IPS-18c (cell line): Measurements from ENCODE around the gene CFAP210.
"Not testable (repeated sequence)": the region's sequence is repeated elsewhere in the genome, so short reads cannot be mapped to it uniquely, and the experiment has no call there.

Source experiments
- H3K4me3 ChIP-seq: 2 replicates; pipeline ENCODE4 v1.7.0; 2013; ENCODE audit warnings: low read depth, mild to moderate bottlenecking, low read length, moderate library complexity; ENCODE audit not compliant: insufficient read depth
- H3K9me3 ChIP-seq: one replicate; pipeline ENCODE4 v1.6.1; 2013; ENCODE audit warnings: mild to moderate bottlenecking, low read length, moderate library complexity; ENCODE audit not compliant: control insufficient read depth, insufficient read depth

The CFAP210 gene

GRCh38 chr2:169715379-169716237 is 21.4 kb upstream of the CFAP210 start:
- no peaks in the 10 kb centered on the region for H3K9me3 ChIP-seq
- H3K4me3 ChIP-seq = no peak overlapping the region

DNA sequence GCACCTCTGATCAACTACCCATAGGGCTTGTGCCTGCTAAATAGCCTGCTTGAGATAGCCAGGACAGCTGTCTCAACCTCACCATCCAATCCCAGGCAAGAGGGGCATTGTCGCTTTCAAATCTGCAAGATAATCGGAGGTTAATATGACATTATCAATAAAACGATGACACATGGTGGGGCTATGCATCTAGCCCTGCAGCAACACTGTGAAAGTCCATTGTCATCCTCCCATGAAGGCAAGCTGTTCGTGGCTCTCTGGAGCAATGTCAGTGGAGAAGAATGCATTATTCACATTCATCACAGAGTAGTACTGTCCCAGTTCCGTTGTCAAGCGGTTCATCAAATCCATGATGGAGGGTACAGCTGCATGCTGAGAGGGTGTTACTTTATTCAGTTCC is 20.5 kb upstream of the CFAP210 start:
- Histone ChIP-seq H3K9me3 (no peaks in the 10 kb centered on the region), H3K4me3 (no peak overlapping the region)

GRCh38 chr2:169713331-169713730 is 19.1 kb upstream of the CFAP210 start:
- H3K4me3 ChIP-seq = no peak overlapping the region
- no peaks in the 10 kb centered on the region for H3K9me3 ChIP-seq

GRCh38 chr2:169712791-169713227 is 18.6 kb upstream of the CFAP210 start:
- H3K4me3 ChIP-seq = no peak overlapping the region
- H3K9me3 ChIP-seq = no peaks in the 10 kb centered on the region

- Histone ChIP-seq H3K9me3 (no peaks in the 10 kb centered on the region), H3K4me3 (no peak overlapping the region)
Measured at GRCh38 chr2:169711751-169712509, 17.7 kb upstream of the CFAP210 start.

DNA sequence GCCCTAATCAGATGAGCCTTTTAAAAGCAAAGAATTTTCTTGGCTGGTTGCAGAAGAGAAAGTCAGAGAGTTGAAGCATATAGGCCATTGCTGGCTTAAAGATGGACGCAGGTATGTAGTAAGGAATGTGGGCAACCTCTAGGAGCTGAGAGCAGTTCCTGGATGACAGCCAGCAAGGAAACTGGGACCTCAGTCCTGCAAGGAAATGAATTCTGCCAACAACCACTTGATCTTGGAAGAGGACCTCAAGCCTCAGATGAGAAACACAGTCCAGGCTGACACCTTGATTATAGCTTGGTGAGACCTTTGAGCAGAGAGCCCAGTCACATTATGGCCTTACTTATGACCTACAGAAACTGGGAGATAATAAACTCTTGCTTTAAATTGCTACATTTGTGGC is 15.8 kb upstream of the CFAP210 start:
- Histone ChIP-seq H3K4me3 (no peak overlapping the region), H3K9me3 (no peaks in the 10 kb centered on the region)

GRCh38 chr2:169709331-169709730 is 15.1 kb upstream of the CFAP210 start:
- H3K4me3 ChIP-seq = no peak overlapping the region
- no peaks in the 10 kb centered on the region for H3K9me3 ChIP-seq

GRCh38 chr2:169707626-169708025 is 13.4 kb upstream of the CFAP210 start:
- no peaks in the 10 kb centered on the region for H3K9me3 ChIP-seq

GRCh38 chr2:169705927-169706326 is 11.7 kb upstream of the CFAP210 start:
- no peaks in the 10 kb centered on the region for H3K9me3 ChIP-seq

More at GRCh38 chr2:169707626-169708025, 13.4 kb upstream of the CFAP210 start:
- no peak overlapping the region for H3K4me3 ChIP-seq

DNA sequence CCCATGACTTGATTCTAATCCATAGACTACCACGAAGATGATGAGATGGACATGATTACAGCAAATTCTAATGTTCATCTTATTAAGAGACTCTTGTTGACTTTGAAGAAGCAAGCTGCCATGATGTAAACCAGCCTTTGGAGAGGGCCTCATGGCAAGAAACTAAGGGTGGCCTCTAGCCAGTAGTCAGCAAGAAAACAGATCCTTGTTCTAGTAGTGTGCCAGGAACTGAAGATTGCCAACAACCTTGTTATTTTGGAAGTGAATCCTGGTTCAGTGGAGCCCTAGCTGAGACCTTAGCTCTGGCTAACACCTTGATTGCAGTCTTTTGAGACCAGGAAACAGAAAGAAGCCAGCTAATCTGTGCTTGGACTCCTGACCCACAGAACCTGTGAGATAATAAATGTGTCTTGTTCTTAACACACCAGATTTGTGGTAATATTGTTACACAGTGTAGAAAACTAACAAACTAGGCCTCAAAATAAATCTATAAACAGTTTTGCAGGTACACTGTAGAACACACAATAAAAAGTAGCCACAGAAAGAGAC is 10.0 kb upstream of the CFAP210 start:
- Histone ChIP-seq H3K4me3 (no peak overlapping the region), H3K9me3 (no peaks in the 10 kb centered on the region)

More at GRCh38 chr2:169705927-169706326, 11.7 kb upstream of the CFAP210 start:
- H3K4me3 ChIP-seq = no peak overlapping the region

- H3K9me3 ChIP-seq = no peaks in the 10 kb centered on the region
- H3K4me3 ChIP-seq = no peak overlapping the region
Measured at GRCh38 chr2:169702996-169703395, 8.8 kb upstream of the CFAP210 start.

DNA sequence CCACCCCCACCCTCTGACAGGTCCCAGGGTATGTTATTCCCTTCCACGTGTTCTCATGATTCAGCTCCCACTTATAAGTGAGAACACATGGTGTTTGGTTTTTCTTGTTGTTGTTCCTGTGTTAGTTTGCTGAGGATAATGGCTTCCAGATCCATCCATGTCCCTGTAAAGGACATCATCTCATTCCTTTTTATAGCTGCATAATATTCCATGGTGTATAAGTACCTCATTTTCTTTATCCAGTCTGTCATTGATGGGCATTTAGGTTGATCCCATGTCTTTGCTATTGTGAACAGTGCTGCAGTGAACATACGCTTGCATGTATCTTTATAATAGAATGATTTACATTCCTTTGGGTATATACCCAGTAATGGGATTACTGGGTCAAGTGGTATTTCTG is 5.0 kb upstream of the CFAP210 start:
- H3K4me3 ChIP-seq, H3K9me3 ChIP-seq: not testable (repeated sequence)

DNA sequence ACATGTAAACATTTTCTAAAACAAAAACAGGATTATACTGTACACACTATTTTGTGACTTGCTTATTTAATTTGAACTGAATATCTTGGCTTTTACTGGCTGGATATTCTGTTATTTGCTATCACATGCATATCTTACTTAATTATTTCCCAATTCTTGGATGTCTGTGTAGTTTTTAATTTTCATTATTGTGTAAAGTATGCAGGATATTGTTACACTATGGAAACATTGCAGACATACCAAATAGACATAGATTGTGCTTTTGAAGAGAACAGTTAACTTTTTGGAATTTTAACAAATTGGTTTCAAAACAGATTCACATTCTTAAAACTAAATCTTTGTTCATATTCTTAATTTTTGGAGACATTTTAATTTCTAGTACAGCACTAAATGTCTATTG is 2.2 kb upstream of the CFAP210 start:
- Histone ChIP-seq H3K9me3 (no peaks in the 10 kb centered on the region), H3K4me3 (no peak overlapping the region)

DNA sequence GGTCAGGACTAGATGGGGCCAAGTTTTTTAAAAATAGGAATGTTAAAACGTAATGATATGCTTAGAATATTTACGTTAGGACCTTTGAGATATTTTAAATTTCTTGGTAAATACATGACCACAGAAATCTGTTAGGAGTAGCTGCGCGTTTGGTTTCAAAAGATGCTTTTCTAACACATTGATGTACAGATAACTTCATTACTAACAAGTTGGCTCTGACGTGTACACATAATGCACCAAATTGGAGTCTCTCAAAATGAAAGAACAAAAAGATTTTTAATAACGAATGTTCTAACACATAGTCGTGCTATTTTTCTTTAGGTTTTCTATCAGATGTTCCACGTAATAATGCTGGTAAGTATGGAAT is 672 bp upstream of the CFAP210 start:
- H3K9me3 ChIP-seq = no peaks in the 10 kb centered on the region
- H3K4me3 ChIP-seq = peak overlapping the region; percentile 97

DNA sequence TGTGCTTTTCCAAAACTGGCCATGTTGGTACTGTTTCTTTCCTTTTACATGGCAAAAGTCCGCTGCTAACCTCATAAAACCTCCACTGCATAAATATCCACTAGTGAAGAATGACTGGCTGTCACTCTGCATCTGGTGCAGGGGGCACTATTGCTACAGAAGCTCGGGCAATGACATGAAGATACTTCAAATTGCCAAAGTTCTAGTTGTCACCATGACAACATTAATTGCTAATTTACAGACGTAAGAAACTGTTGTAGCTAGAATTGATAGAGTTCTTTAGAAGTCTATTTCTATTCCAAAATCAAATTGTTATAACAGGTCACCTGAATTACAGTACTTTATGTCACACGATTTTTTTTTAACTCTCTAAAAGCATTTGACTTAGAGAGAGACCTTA is 845 bp downstream of the CFAP210 start:
- H3K9me3 ChIP-seq = no peaks in the 10 kb centered on the region
- no peak overlapping the region for H3K4me3 ChIP-seq

GRCh38 chr2:169692718-169693117 is 1.5 kb downstream of the CFAP210 start:
- Histone ChIP-seq H3K4me3 (no peak overlapping the region), H3K9me3 (no peaks in the 10 kb centered on the region)

DNA sequence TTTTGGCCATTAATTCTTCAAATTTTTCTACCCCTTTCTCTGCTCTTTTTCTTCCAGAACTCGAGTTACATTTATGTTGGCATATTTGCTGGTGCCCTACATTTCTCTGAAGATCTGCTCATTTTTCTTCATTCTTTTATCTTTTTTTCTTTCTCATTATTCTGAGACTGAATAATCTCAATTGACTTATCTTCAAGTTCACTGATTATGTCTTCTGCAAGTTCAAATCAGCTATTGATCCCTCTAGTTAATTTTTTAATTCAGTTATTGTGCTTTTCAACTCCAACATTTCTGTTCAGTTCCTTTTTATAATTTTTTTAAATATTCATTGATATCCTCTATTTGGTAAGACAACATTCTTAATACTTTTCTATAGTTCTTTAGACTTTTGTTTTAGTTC is 3.2 kb downstream of the CFAP210 start:
- no peak overlapping the region for H3K4me3 ChIP-seq
- no peaks in the 10 kb centered on the region for H3K9me3 ChIP-seq

GRCh38 chr2:169687943-169688342 is 6.3 kb downstream of the CFAP210 start:
- not testable (repeated sequence) for H3K4me3 ChIP-seq, H3K9me3 ChIP-seq
